Bronchial epithelial cell (primary cell): ENCODE measurements around the gene RAPGEF3. TPM values are rescaled to one million over a fixed set of nuclear protein-coding genes. Genes with fewer than 3 reads are reported as not detected.

Experiments used
- DNase-seq: peaks from one replicate; pipeline ENCODE4 v3.0.0-alpha.2; 2010; ENCODE audit warnings: low read depth
- FAIRE-seq: peaks from 2 replicates; lab custom pipeline; 2011; peaks lifted over from hg19 to GRCh38; lab: Jason Lieb, UNC
- H3K27me3 ChIP-seq: 2 replicates; pipeline ENCODE4 v1.5.1; 2011; ENCODE audit warnings: low read length; ENCODE audit not compliant: control insufficient read depth, insufficient read depth
- H3K36me3 ChIP-seq: 2 replicates; pipeline ENCODE4 v1.5.1; 2011; ENCODE audit warnings: low read length; ENCODE audit not compliant: control insufficient read depth, insufficient read depth
- H3K4me3 ChIP-seq: 2 replicates; pipeline ENCODE4 v1.5.1; 2011; ENCODE audit warnings: mild to moderate bottlenecking, low read depth, low read length, control low read depth
- total RNA-seq: library from RNA; depleted of rRNA; stranded (reverse); fragments of >200 nt; gene quantifications from 2 replicates; pipeline ENCODE4 v1.2.1, GENCODE V29; 2014
- TF ChIP-seq, protein P1 (sequence below): IDR thresholded peaks from 2 replicates; pipeline ENCODE4 v1.5.1; 2011; ENCODE audit warnings: mild to moderate bottlenecking, moderate library complexity, low read length, control low read depth, inconsistent platforms; ENCODE audit not compliant: insufficient read depth, severe bottlenecking

The RAPGEF3 gene
- total RNA-seq, 1 donor from 2014 or later = 3.9 TPM

GRCh38 chr12:47769234-47770085 lies 10.8 kb upstream of the RAPGEF3 start:
- TF ChIP-seq, protein P1, sequence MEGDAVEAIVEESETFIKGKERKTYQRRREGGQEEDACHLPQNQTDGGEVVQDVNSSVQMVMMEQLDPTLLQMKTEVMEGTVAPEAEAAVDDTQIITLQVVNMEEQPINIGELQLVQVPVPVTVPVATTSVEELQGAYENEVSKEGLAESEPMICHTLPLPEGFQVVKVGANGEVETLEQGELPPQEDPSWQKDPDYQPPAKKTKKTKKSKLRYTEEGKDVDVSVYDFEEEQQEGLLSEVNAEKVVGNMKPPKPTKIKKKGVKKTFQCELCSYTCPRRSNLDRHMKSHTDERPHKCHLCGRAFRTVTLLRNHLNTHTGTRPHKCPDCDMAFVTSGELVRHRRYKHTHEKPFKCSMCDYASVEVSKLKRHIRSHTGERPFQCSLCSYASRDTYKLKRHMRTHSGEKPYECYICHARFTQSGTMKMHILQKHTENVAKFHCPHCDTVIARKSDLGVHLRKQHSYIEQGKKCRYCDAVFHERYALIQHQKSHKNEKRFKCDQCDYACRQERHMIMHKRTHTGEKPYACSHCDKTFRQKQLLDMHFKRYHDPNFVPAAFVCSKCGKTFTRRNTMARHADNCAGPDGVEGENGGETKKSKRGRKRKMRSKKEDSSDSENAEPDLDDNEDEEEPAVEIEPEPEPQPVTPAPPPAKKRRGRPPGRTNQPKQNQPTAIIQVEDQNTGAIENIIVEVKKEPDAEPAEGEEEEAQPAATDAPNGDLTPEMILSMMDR = no peak

DNA sequence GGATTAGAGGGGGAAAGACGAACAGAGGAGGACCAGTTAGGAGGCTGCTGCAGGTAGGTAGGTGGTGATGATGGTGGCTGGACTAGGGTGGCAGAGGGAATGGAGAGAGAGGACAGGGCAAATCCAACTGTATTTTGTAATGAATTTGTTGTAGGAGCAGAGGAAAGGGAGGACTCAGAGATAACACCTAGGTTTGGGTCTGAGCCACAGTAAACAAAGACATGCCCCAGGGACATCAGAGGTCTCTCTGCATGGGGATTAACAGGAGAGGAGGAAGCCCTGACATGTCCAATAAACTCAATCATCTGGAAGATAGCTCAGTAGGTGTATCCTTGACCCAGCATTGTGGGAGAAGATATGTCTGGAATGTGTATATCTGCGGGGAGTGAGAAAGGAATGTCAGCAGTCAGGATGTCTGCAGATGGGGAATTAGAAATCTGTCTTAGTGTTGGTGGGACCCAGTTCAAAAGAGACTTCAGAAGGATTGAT lies 9.7 kb upstream of the RAPGEF3 start:
- Histone ChIP-seq H3K27me3 (no peaks in the 10 kb centered on the region), H3K4me3 (no peak overlapping the region), H3K36me3 (no peaks in the 10 kb centered on the region)
- TF ChIP-seq, protein P1 = no peak
- FAIRE-seq = no peak
- DNase-seq = peak; percentile 81

More at GRCh38 chr12:47769234-47770085, 10.8 kb upstream of the RAPGEF3 start:
- H3K27me3 ChIP-seq = no peaks in the 10 kb centered on the region
- no peak overlapping the region for H3K4me3 ChIP-seq
- DNase-seq (no peak), FAIRE-seq (no peak)
- H3K36me3 ChIP-seq = no peaks in the 10 kb centered on the region

- TF ChIP-seq, protein P1 = peak; percentile 65
- Histone ChIP-seq H3K36me3 (no peaks in the 10 kb centered on the region), H3K27me3 (no peaks in the 10 kb centered on the region), H3K4me3 (no peak overlapping the region)
- FAIRE-seq = no peak
- peak; percentile 57 for DNase-seq
These were observed 8.6 kb upstream of the RAPGEF3 start for GRCh38 chr12:47767216-47767724.

DNA sequence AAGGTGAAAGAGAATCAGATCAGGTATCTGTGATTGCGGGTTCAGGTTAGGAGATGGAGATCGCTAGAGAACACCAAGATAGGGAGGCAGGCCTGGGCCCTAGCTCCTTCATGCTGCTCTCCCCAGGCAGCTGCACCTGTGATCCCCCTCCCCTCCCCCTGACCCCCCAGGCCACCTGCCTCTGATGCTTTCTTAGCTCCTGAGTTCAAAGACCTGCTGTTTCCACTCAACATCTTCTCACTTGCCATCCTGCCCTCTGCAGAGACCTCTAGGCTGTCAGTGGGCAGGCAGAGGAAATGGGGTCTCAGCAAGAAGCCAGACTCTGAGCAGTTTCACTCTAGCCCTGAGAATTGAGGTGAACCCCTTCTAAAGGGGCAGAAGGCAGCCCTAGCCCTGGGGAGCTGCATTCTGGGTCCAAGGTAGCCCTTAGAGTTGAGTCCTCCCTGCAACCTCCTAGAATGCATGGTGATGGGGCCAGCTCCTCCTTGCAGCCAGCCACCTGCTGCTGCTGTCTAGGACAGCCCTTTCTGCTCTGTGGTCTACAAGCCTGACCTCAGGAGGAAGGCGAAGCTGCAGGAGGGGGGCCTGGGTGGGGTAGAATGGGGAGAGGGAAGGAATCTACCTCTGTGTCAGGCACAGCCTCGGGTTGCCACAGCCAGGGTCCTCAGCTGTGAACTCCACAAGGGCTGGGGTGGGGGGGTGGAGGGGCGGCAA lies 8.0 kb upstream of the RAPGEF3 start:
- Histone ChIP-seq H3K4me3 (no peak overlapping the region), H3K27me3 (no peaks in the 10 kb centered on the region), H3K36me3 (no peaks in the 10 kb centered on the region)
- no peak for DNase-seq
- TF ChIP-seq, protein P1 = no peak
- no peak for FAIRE-seq

DNA sequence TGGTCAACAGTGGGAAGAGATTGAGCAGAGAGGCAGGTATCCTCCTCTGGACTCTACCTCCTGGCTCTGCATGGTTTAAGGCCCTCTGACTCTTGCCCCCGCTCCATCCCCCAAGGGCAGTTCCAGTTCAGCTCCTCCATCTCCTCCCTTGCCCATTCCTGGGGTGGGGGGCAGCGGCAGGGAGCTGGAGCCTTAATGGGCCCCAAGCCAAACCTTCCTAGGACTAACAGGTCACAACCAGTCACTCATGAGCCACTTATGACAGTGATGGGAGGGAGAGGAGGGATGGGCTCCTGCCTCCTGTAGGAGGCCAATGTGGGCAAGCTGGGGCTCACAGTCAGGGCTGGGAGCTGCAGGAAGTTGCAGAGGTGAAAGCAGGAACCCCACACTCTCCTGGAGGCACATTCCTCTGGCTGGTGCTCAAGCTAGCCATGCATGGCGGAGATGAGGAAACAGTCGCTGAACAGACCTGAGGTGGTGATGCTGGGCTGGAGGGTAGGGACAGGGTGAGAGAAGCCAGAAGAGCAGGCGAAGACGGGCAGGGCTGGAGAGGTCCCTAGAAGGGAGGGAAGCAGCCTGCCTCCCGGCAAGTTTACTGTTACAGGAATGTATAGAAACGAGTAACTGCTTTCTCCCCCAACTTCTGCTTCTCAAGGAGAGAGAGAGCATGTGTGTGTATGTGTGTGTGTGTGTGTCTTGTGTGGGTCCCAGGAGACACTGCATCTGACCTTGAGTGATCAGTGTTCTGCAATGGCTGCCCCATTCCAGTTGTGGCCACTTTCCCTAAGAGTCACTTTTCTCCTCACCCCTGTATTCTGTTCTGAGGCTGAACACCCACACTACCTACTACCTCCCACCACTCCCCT lies 5.0 kb upstream of the RAPGEF3 start:
- no peaks in the 10 kb centered on the region for H3K27me3 ChIP-seq
- TF ChIP-seq, protein P1 = no peak
- no peaks in the 10 kb centered on the region for H3K36me3 ChIP-seq
- FAIRE-seq = no peak
- H3K4me3 ChIP-seq = no peak overlapping the region
- DNase-seq = peak; percentile 91
